Measurements from ENCODE around the gene FNDC5. TPM values are rescaled to one million over a fixed set of nuclear protein-coding genes. Genes with fewer than 3 reads are reported as not detected.
A peak's percentile ranks its signal among the peaks of the same experiment; 100 is the strongest.

The FNDC5 gene
- total RNA-seq, 1 donor = 0.99 TPM

- DNase-seq (ENCODE audit: low read depth) = no peak
- TF ChIP-seq, protein P1, sequence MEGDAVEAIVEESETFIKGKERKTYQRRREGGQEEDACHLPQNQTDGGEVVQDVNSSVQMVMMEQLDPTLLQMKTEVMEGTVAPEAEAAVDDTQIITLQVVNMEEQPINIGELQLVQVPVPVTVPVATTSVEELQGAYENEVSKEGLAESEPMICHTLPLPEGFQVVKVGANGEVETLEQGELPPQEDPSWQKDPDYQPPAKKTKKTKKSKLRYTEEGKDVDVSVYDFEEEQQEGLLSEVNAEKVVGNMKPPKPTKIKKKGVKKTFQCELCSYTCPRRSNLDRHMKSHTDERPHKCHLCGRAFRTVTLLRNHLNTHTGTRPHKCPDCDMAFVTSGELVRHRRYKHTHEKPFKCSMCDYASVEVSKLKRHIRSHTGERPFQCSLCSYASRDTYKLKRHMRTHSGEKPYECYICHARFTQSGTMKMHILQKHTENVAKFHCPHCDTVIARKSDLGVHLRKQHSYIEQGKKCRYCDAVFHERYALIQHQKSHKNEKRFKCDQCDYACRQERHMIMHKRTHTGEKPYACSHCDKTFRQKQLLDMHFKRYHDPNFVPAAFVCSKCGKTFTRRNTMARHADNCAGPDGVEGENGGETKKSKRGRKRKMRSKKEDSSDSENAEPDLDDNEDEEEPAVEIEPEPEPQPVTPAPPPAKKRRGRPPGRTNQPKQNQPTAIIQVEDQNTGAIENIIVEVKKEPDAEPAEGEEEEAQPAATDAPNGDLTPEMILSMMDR (IDR thresholded peaks at IDR 0.05; ENCODE audit: insufficient read depth, low read length) = no peak
These were observed 12.6 kb downstream of the FNDC5 start for GRCh38 chr1:32858136-32858535.

GRCh38 chr1:32855861-32856617 is 14.7 kb downstream of the FNDC5 start:
- no peak for DNase-seq (ENCODE audit: low read depth)
- TF ChIP-seq, protein P1 (IDR thresholded peaks at IDR 0.05; ENCODE audit: insufficient read depth, low read length) = no peak
- H3K4me3 ChIP-seq (ENCODE audit: low read depth, low read length) = no peak overlapping the region

More at GRCh38 chr1:32858136-32858535, 12.6 kb downstream of the FNDC5 start:
- H3K4me3 ChIP-seq (ENCODE audit: low read depth, low read length) = no peak overlapping the region

- TF ChIP-seq, protein P1 (IDR thresholded peaks at IDR 0.05; ENCODE audit: insufficient read depth, low read length) = no peak
- no peak for DNase-seq (ENCODE audit: low read depth)
- H3K4me3 ChIP-seq (ENCODE audit: low read depth, low read length) = no peak overlapping the region
These were observed 22.2 kb downstream of the FNDC5 start for GRCh38 chr1:32848354-32849063.

DNA sequence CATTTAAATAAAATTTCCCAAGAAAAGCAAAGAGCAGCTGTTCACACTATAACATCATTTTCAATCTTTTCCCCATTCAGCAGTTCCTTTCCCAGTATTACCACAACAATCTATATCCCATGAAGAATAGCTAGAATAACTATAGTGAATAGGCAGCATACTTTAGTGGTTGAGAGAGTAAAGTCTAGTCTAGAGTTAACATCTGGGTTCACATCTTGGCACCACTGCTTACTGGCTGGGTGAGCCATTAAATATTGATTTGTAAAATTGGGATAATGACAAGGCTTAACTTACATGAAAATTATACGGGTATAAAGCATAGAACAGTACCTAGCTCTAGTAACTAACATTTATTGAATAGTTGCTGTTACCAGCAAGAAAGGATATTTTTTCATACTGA is 38.8 kb downstream of the FNDC5 start:
- DNase-seq (ENCODE audit: low read depth) = no peak
- no peak overlapping the region for H3K4me3 ChIP-seq (ENCODE audit: low read depth, low read length)
- TF ChIP-seq, protein P1 (IDR thresholded peaks at IDR 0.05; ENCODE audit: insufficient read depth, low read length) = no peak

- no peak overlapping the region for H3K4me3 ChIP-seq (ENCODE audit: low read depth, low read length)
- no peak for DNase-seq (ENCODE audit: low read depth)
- TF ChIP-seq, protein P1 (IDR thresholded peaks at IDR 0.05; ENCODE audit: insufficient read depth, low read length) = no peak
These were observed 40.4 kb downstream of the FNDC5 start for GRCh38 chr1:32830092-32830852.

DNA sequence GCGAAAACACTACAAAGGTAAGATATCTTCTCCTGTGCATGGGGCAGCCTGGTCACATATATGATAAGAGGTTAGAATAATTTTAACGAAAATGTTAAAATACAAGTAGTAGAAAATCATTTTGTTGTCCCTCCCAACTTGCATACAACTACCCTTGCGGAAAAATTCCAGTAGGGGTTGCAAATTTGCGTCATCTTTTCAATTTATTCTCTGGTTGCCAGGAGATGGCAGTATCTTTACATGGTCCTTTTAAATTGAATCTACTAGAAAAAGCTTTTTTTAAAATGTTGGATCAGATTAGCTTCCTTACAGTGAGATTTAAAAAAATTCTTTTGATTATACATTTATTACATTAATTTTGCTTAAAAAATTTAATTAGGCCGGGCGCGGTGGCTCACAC is 42.4 kb downstream of the FNDC5 start:
- H3K4me3 ChIP-seq (ENCODE audit: low read depth, low read length) = no peak overlapping the region
- peak; percentile 22 for DNase-seq (ENCODE audit: low read depth)
- TF ChIP-seq, protein P1 (IDR thresholded peaks at IDR 0.05; ENCODE audit: insufficient read depth, low read length) = peak; percentile 5
